Stimulated activated CD4-positive, alpha-beta T cell treated with anti-CD3 and anti-CD28 coated beads, Interleukin-12 subunit alpha, Interleukin-12 subunit beta, amount 100 ng/mL, for 48 hours (primary cell): ENCODE results near the gene SLC47A2.

Experiments
- DNase-seq, 3 donors: peaks; one replicate each; pipeline ENCODE4 v3.0.0-alpha.2; 2020; ENCODE audit warnings: low read depth in 2 of 3, low spot score in 1 of 3

SLC47A2 gene

GRCh38 chr17:19728084-19728495 is 11.7 kb upstream of the SLC47A2 start:
- DNase-seq: no peak

- DNase-seq: no peak
Observed at GRCh38 chr17:19727501-19728078, 11.2 kb upstream of the SLC47A2 start.

- no peak for DNase-seq
Observed at GRCh38 chr17:19726631-19727376, 10.4 kb upstream of the SLC47A2 start.

- DNase-seq: no peak
Observed at GRCh38 chr17:19725486-19725885, 9.1 kb upstream of the SLC47A2 start.

- peak; percentile 34 to 47 (median 41) for DNase-seq
Observed at GRCh38 chr17:19724501-19725420, 8.4 kb upstream of the SLC47A2 start.

GRCh38 chr17:19723964-19724363 is 7.6 kb upstream of the SLC47A2 start:
- DNase-seq: no peak

- no peak for DNase-seq
Observed at GRCh38 chr17:19720631-19721426, 4.4 kb upstream of the SLC47A2 start.

- DNase-seq: no peak
Observed at GRCh38 chr17:19720210-19720475, 3.8 kb upstream of the SLC47A2 start.

GRCh38 chr17:19719355-19720209 is 3.2 kb upstream of the SLC47A2 start:
- DNase-seq: no peak

GRCh38 chr17:19718613-19719354 is 2.4 kb upstream of the SLC47A2 start:
- DNase-seq: no peak

GRCh38 chr17:19718041-19718612 is 1.7 kb upstream of the SLC47A2 start:
- DNase-seq: no peak

- DNase-seq: no peak
Observed at GRCh38 chr17:19717411-19717908, 1.1 kb upstream of the SLC47A2 start.

- no peak for DNase-seq
Observed at GRCh38 chr17:19717031-19717360, 612 bp upstream of the SLC47A2 start.

- DNase-seq: no peak
Observed at GRCh38 chr17:19714542-19715411, 1.6 kb downstream of the SLC47A2 start.

- DNase-seq: no peak
Observed at GRCh38 chr17:19713901-19714361, 2.5 kb downstream of the SLC47A2 start.

- no peak for DNase-seq
Observed at GRCh38 chr17:19713462-19713861, 2.9 kb downstream of the SLC47A2 start.

- DNase-seq: no peak
Observed at GRCh38 chr17:19712436-19713004, 3.9 kb downstream of the SLC47A2 start.

- DNase-seq: no peak
Observed at GRCh38 chr17:19709841-19710240, 6.5 kb downstream of the SLC47A2 start.
